Measurements from ENCODE around the gene CACNA1D.

CACNA1D gene

DNA sequence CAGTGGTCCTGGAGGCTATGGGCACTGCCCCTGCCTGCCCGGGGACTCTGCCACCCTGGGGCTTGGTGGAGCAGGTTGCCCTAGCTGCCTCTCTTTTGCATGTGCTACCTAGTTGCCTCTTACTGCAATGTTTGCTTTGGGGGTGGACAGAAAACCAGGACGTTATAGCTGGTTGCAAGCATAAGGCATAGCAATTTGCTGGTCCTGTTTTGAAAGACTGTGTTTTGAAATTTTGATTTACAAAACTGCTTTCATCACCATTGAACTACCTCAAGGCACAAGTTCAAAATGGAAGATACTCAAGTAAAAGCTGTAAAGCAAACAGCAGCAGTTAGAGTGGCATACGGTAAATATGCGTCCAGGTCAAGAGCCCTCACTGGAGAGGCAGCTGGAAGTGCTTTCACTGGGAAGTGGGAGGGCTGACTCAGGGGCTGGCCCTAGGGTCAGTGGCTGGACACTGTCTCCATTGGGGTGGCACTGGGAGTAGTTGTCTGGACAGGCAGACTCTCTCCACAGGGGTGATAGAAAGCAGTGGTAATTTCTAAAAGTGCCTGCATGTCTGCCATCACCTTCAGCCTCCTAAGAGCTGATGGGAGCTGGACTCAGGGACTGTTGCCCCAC is 213.7 kb downstream of the CACNA1D start:
- TF ChIP-seq, protein P1, sequence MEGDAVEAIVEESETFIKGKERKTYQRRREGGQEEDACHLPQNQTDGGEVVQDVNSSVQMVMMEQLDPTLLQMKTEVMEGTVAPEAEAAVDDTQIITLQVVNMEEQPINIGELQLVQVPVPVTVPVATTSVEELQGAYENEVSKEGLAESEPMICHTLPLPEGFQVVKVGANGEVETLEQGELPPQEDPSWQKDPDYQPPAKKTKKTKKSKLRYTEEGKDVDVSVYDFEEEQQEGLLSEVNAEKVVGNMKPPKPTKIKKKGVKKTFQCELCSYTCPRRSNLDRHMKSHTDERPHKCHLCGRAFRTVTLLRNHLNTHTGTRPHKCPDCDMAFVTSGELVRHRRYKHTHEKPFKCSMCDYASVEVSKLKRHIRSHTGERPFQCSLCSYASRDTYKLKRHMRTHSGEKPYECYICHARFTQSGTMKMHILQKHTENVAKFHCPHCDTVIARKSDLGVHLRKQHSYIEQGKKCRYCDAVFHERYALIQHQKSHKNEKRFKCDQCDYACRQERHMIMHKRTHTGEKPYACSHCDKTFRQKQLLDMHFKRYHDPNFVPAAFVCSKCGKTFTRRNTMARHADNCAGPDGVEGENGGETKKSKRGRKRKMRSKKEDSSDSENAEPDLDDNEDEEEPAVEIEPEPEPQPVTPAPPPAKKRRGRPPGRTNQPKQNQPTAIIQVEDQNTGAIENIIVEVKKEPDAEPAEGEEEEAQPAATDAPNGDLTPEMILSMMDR (IDR thresholded peaks at IDR 0.05): no peak

DNA sequence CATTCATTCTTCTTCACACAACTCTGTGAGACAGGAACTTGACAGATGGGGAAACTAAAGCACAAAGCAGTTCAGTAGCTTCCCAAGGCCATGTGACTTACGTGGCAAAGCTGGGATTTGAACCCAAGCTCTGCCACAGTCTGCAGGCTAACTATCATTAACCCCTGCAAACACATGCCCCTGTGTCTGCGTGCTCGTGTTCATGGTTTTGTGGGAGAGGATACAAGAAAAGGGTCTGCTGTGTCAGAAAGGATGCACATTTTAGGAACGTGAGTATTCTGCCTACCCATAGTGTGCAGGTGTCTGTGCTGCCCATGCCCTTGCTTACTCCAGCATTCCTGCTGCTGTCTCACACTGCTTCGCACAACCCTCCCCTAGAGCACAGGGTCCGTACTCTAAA is 214.8 kb downstream of the CACNA1D start:
- TF ChIP-seq, protein P1 (IDR thresholded peaks at IDR 0.05): no peak

DNA sequence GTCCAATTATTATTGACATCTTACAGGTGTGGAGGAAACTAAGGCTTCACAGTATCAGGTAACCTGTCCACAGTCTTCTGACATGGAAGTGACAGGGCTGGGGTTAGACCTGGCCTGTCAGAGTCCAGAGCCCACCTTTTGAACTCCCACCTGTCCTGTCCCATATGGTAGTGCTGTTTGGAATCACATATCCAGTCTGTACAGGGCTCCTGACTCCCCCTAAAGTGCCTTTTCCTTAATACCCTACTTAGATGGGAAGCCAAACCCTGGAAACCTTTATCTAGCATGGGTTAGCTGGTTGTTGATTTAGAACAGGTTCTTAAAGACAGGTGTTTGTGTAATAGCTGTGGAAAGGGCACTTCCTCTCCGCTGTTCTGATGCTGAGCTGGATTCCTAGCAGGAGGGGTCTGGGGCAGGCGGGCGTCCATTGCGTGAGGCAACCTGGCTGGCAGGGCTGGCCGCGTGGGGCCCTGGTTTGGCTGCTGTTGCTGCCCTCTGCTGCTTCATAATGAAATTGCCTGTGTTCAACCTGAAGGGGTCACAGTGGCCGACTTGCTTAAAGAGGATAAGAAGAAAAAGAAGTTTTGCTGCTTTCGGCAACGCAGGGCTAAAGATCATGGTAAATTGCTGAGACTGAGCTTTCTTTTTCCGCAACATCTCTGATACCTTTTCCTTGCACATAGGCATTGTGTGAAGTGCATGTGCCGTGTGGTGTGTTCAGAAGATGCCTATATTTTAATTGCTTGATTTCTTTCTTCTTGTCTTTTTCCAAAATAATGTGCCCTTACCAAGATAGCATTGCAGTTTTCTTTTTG is 215.7 kb downstream of the CACNA1D start:
- TF ChIP-seq, protein P1 (IDR thresholded peaks at IDR 0.05): peak; percentile 77

DNA sequence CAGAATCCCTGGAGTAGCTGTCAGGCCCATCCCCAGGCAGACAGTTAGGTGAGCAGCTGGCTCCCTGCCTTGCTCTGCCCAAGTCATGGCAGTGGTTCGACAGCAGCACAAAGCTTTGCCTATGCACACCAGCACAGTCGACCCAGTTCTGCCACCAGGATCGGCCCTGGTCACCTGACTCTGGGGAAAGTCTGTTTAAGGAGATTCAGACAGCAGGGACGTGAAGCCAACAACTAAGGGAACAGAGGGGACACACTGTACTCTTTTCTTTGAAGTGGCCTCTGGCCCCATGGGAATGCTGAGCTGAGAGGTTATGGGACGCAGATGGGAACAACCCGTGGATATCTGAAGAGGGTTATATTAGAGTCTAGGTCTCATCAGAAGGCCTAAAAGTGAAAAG is 217.0 kb downstream of the CACNA1D start:
- TF ChIP-seq, protein P1 (IDR thresholded peaks at IDR 0.05): no peak

DNA sequence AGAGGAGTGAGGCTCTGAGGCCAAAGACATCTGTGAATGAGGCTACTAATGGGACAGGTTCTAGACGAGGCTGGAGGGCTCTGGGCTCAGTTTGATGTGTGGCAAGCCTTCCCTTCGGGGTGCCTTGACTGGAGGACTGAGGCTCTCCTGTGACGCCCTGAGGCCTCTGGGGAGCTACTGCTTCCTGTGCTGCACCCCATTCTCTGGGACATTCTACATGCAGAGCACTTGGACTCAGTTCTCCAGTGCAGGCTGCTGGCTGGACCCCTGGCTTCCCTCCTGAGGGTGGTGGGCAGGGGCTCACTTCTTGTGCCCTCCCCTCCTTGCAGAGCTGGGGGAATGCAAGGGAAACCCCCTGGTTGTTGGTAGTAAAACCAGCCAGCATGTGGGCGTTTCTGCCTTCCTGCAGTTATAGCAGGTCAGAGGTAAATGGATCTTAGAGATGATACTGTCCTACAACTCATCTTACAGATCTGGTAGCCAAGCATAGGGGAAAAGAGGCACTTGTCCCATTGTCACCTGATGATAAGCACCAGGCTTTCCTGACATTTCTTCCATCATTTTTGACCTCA is 218.5 kb downstream of the CACNA1D start:
- TF ChIP-seq, protein P1 (IDR thresholded peaks at IDR 0.05): no peak

DNA sequence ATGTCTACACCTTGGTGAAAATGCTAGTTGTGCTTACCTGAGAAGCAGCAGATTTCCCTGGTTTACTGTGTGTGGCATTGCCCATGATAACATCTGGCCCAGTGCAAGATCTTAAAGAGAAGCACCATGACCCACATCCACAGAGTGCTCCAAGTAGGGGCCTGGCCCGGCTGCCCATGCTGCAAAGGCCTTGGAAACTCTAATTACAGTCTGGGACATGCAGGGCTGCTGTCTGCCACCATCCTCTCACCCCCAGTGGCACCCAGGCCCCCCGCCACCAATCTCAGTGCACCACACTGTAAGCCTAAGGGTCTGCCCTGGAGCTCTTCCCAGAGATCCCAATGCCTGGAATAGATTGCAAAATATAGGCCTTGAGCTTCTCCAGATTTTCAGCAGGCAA is 219.2 kb downstream of the CACNA1D start:
- TF ChIP-seq, protein P1 (IDR thresholded peaks at IDR 0.05): no peak

DNA sequence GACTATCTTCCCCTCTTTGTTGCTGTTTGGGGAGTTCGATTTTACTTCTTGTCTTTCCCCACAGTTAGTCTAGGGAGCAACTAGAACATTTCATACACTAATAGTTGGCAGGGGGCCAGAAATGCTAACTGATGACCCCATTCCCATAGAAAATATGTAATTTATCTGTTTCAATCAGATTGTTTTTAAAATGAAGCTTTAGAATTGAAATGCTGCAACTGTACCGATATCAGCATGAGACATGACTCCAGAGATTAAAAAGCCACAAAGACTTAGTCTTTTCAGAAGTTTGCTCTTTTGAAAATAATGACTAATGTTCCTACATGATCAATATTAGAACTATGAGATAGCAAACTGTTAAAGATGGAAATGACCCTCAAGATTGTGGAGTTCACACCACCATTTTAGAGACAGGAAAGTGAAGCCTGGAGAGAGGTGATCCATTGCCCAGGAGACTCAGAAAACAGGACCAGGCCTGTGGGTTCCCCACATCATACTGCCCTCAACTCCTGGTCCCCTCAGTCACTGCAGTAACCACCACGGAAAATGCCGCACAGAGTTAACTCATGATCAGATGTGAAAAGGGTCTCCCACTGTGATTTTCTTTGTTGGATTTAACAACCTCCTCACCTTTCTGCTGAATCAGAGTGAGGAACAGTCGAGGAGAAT is 221.5 kb downstream of the CACNA1D start:
- TF ChIP-seq, protein P1 (IDR thresholded peaks at IDR 0.05): no peak

Data from LNCAP (cell line).